A172 (cell line): Measurements from ENCODE around the gene ASF1A. TPM values are rescaled to one million over a fixed set of nuclear protein-coding genes. Genes with fewer than 3 reads are reported as not detected.
A peak's percentile ranks its signal among the peaks of the same experiment; 100 is the strongest.
"Not testable (repeated sequence)": the region's sequence is repeated elsewhere in the genome, so short reads cannot be mapped to it uniquely, and the experiment has no call there.

Experiments
- DNase-seq: peaks from one replicate; pipeline ENCODE4 v3.0.0-alpha.2; 2015; ENCODE audit warnings: low spot score
- total RNA-seq: library from RNA; depleted of rRNA; stranded (reverse); fragments of >200 nt; shearing (Covaris generic); gene quantifications from 2 replicates; pipeline ENCODE4 v1.2.3, GENCODE V29; 2014; rRNA removed

Gene ASF1A
- 46.9 and 54.8 TPM in 2 replicates for total RNA-seq

DNA sequence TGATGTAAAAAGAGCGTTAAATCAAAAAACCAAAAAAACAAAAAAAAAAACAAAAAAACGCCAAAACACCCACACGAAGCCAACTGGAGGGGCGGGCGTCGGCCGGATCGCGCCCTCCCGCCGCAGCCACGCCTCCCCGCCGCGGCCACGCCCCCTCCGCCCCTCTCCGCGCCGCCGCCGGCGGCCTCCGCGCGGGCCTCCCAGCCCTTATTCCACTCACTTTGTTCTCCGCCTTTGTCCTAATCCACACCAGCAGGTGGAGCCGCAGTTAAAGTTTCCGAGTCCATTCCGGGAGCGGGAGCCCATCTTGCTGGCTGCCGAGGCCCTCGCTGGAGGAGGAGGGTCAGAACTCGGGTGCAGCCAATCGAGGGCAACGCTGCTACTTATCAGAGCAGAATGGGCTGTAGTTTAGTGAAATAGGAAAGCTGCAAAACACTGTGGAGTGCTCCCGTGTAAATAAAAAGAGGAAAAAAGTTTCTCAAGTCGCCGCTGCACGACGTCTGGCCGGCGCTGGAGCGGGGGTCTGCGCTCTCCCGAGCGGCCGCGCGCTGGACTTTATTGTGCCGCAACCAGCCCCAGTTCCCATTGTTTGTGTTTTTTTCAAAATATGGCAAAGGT, at the start of gene ASF1A:
Gene ASF1A (plus strand): TSS at position 346 of the 618 bp plus-strand sequence. CDS start 262 bp downstream, at position 608.
- peak; percentile 92 for DNase-seq

DNA sequence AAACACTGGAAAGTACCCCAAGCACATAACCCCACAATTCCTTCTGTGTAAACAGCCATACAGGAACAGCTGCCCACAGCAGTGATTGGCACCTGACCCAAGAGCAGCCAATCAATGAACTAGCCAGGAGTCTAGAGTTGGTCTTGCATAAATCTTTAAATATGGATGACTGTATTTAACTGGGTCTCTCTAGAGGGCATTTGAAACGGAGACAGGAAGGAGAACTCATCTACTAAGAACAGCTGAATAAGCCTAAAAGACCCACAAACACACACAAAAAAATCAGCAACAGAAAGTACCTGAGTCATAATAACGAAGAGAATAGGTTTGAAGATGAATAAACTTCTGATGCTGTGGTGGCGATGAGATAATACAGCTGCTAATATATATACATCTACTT, 49.0 kb upstream of the ASF1A start:
- DNase-seq, result no peak

- no peak for DNase-seq
Observed at GRCh38 chr6:118853408-118853807, 40.5 kb upstream of the ASF1A start.

DNA sequence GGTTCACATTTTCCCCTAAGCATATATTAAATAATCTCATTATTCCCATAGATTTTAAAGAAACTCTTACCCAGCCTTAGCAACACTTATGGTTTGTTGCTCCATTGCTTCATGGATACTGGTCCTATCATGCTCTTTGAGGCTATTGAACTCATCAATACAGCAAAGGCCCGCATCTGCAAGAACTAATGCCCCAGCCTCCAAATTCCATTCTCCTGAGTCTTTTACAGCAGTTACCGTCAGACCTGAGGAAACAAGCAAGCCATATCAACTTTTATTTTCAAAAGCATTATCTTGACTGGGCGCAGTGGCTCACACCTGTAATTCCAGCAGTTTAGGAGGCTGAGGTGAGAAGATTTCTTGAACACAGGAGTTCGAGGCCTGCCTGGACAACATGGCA, 37.7 kb upstream of the ASF1A start:
- no peak for DNase-seq

DNA sequence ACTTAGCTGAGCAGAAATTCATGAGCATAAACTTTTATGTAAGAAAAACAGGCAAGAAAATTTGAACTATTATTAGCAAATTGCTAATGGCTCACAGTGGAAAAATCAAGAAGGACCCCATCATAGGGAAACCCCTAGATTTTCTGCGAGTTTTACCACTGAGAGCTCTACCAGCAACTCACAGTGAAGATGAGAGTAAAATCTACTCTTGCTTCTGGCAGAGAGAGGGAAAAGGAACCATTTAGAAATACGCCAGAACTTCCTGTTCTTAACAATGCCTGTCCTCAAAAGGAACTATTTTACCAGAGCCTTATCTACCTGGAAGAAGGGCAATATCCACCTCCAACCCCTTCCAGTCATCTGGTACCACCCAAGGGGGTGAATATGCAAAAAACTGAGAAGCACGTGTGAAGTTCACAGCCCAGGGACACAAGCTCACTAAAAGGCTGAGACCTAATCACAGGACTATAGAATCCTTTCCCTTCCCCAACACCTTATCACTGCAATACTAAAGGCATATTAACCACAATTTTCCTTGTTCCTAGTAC, 34.4 kb upstream of the ASF1A start:
- DNase-seq, result no peak

DNA sequence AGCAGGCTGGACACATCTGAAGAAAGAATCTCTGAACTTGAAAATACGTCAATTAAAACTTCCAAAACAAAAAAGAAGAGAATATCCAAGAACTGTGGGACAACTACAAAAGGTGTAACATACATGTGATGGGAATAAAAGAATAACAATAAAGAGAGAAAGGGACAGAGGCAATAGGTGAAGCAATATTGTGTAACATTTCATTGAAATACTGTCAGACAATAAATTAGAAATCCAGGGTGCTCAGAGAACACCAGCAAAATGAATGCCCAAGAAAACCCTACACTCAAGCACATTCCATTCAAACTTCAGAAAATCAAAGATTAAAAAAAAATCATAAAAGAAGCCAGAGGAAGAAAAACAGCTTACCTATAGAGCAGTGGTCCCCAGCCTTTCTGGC, 33.6 kb upstream of the ASF1A start:
- no peak for DNase-seq

- DNase-seq, result no peak
Observed at GRCh38 chr6:118860880-118861279, 33.1 kb upstream of the ASF1A start.

- DNase-seq, result no peak
Observed at GRCh38 chr6:118862443-118862842, 31.5 kb upstream of the ASF1A start.

GRCh38 chr6:118864341-118865099, 29.4 kb upstream of the ASF1A start:
- no peak for DNase-seq

DNA sequence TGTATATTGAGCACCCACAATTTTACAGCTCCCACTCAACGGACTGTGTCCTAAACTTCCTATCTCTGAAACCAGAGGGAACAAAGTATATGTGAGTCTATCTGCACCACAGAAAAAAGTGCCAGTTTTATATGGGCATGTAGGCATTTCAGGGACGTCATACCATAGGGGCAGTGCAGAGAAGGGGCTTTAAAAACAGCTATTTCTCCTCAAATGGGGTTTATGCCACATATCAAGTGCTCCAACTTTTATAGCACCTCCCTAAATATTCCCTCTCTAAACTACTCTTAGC, 28.9 kb upstream of the ASF1A start:
- no peak for DNase-seq

DNA sequence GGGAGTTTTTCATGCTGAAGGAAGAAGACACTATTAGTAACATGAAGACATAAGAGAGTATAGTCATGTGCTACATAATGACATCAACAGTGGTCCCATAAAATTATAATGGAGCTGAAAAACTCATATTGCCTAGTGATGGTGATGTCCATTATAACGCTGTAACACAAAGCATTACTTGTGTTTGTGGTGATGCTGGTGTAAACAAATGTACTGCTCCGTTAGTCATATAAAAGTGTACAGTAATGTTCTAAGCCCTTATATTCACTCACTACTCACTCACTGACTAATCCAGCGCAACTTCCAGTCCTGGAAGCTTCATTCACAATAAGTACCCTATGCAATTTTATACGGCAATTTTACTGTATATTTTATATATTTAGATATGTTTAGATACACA, 26.8 kb upstream of the ASF1A start:
- DNase-seq, result no peak

DNA sequence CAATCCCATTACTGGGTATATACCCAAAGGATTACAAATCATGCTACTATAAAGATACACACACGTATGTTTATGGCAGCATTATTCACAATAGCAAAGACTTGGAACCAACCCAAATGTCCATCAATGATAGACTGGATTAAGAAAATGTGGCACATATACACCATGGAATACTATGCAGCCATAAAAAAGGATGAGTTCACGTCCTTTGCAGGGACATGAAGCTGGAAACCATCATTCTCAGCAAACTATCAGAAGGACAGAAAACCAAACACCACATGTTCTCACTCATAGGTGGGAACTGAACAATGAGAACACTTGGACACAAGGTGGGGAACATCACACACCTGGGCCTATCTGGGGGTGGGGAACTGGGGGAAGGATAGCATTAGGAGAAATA, 25.1 kb upstream of the ASF1A start:
- DNase-seq, result not testable (repeated sequence)

DNA sequence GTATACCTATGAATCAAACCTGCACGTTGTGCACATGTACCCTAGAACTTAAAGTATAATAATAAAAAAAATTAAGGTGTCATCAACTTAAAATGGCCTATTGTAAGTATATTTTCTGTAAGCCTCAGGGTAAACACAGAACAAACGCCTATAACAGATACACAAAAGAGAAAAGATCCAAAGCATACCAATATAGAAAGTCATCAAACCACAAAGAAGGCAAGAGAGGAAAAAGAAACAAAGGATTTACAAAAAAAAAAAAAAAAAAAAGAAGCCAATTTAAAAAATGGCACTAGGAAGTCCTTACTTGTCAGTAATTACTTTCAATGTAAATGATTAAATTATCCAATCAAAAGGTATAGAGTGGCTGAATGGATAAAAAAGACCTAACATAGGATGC, 24.6 kb upstream of the ASF1A start:
- peak; percentile 29 for DNase-seq

- DNase-seq, result no peak
Observed at GRCh38 chr6:118869894-118870589, 23.9 kb upstream of the ASF1A start.

- DNase-seq, result no peak
Observed at GRCh38 chr6:118871331-118871730, 22.6 kb upstream of the ASF1A start.

DNA sequence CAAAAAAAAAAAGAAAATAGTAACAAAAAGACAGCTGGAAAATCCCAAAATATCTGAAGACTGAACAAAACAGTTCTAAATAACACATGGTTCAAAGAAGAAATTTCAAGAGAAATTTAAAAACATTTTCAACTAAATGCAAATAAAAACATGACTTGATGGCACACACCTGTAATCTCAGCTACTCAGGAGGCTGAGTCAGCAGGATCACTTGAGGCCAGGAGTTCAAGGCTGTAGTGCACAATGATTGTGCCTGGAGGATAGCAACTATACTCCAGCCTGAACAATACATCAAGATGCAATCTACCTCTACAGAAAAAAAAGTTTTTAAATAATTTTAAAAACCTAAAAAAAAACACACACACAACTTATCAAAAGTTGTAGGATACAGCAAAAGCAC, 21.6 kb upstream of the ASF1A start:
- DNase-seq, result no peak

DNA sequence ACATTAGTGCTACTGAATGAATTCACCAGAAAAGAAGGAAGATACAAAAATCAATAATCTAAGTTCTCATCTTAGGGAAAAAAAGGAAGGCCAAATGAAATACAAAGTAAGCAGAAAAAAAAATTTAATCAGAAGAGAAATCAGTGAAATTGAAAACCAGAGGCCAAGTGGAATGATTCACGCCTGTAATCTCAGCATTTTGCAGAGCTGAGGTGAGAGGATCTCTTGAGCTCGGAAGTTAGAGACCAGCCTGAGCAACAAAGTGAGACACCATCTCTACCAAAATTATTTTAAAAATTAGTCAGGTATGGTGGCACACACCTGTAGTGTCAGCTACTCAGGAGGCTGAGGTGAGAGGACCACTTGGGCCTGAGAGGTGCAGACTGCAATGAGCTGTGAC, 21.2 kb upstream of the ASF1A start:
- no peak for DNase-seq

DNA sequence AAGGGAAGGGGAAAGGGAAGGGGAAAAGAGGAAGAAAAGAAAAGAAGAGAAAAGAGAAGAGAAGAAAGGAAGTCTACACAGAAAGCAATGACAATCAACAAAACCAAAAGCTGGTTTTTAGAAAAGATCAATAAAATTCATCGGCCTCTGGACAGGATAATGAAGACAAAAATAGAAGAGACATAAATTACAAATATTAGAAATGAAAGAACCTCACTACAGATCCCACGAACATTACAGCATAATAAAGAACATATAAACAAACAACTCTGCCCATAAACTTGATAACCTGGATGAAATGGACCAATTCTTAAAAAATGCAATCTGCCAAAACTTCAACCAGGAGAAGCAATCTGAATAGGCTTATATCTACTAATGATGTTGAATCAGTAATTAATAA, 20.7 kb upstream of the ASF1A start:
- no peak for DNase-seq

DNA sequence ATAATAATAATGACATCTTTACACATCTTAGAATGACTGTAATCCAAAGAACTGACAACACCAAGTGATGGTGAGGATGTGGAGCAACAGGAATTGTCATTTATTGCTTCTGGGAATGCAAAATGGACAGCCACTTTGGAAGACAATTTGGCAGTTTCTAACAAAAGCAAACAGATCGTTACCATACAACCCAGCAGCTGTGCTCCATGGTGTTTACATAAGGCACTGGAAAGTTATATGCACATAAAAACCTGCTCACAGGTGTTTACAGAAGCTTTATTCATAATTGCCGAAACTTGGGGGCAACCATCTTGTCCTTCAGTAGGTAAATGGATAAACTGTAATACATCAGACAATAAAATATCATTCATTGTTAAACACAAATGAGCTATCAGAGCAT, 18.3 kb upstream of the ASF1A start:
- DNase-seq, result no peak

DNA sequence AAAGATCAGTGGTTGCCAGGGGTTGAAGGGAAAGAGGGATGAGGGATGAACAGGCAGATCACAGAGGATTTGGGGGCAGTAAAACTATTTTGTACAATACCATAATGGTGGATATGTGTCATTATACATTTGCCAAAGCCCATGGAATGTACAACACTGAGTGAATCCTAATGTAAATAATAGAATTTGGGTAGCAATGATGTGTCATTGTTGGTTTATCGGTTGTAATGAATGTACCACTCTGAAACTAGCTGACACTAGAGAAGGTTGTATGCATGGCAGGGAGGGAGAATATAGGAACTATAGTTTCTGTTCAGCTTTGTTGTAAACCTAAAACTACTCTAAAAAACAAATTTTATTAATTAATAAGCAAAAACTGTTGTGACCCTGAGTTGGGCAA, 17.8 kb upstream of the ASF1A start:
- no peak for DNase-seq

GRCh38 chr6:118876814-118877213, 17.1 kb upstream of the ASF1A start:
- DNase-seq, result no peak

DNA sequence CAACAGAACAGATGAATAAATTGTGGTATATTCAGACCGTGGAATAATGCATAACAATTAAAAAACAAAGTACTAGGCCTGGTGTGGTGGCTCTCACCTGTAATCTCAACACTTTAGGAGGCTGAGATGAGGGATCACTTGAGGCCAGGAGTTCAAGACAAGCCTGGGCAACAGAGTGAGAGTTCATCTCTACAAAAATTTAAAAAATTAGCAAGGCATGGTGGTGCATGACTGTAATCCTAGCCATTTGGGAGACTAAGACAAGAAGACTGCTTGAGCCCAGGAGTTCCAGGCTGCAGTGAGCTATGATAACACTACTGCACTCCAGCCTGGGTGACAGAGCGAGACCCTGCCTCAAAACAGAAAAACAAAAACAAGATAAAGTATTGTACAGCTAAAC, 16.1 kb upstream of the ASF1A start:
- DNase-seq, result no peak
